H1 (cell line): ENCODE results near the gene DNAJB6. TPM values are rescaled to one million over a fixed set of nuclear protein-coding genes. Genes with fewer than 3 reads are reported as not detected.

ENCODE experiments used
- CTCF ChIA-PET: fragments of 300-600 bp; sonication (Branson Sonifier 250); formaldehyde crosslinking; loops from one replicate; lab custom pipeline; 2021; ENCODE audit not compliant: partially characterized antibody; lab: Charles Lee
- POLR2A ChIA-PET: fragments of 300-600 bp; sonication (Branson Sonifier 250); formaldehyde crosslinking; loops from one replicate; lab custom pipeline; 2021; ENCODE audit warnings: inconsistent platforms; ENCODE audit not compliant: partially characterized antibody; lab: Charles Lee
- DNase-seq, 2 experiments: peaks; one replicate each; pipeline versions ENCODE4 v3.0.0 to v3.0.0-alpha.2; 2010 to 2022; ENCODE audit warnings: low spot score in 2 of 2, low read depth in 1 of 2, mixed read lengths in 1 of 2
- FAIRE-seq: peaks from 2 replicates; lab custom pipeline; 2011; peaks lifted over from hg19 to GRCh38; lab: Jason Lieb, UNC
- H2AFZ ChIP-seq: 2 replicates; pipeline ENCODE4 v1.8.1; 2012; ENCODE audit warnings: low read length, inconsistent platforms
- H2AK5ac ChIP-seq: 2 replicates; pipeline ENCODE4 v1.6.1; 2013; ENCODE audit warnings: low read depth, low read length
- H2BK120ac ChIP-seq: replicated peaks from 2 replicates; pipeline ENCODE3; 2013; ENCODE audit warnings: low read depth, low read length, inconsistent platforms
- H2BK12ac ChIP-seq: 2 replicates; pipeline ENCODE4 v1.6.1; 2013; ENCODE audit warnings: low read depth, low read length
- H2BK15ac ChIP-seq: 2 replicates; pipeline ENCODE4 v1.6.1; 2013; ENCODE audit warnings: low read length
- H2BK20ac ChIP-seq: 2 replicates; pipeline ENCODE4 v1.6.1; 2013; ENCODE audit warnings: low read length
- H2BK5ac ChIP-seq: 2 replicates; pipeline ENCODE4 v1.6.1; 2013; ENCODE audit warnings: low read depth, low read length
- H3K14ac ChIP-seq: 2 replicates; pipeline ENCODE4 v1.6.1; 2013; ENCODE audit warnings: inconsistent platforms; ENCODE audit not compliant: insufficient read length
- H3K18ac ChIP-seq: 2 replicates; pipeline ENCODE4 v1.6.1; 2013; ENCODE audit warnings: low read length; ENCODE audit errors: extremely low read depth
- H3K23ac ChIP-seq: 2 replicates; pipeline ENCODE4 v1.6.1; 2013; ENCODE audit warnings: inconsistent platforms; ENCODE audit not compliant: insufficient read length
- H3K23me2 ChIP-seq: 2 replicates; pipeline ENCODE4 v1.6.1; 2013; ENCODE audit warnings: low read depth, low read length
- H3K27ac ChIP-seq: 2 replicates; pipeline ENCODE4 v1.6.1; 2011; ENCODE audit warnings: low read depth, low read length, inconsistent platforms
- H3K27me3 ChIP-seq, 4 experiments: replicated peaks in 1 of 4; 1 replicate in 1 of 4; 2 replicates in 3 of 4; pipeline versions ENCODE4 v1.6.1 to v1.8.1; 2011 to 2013; ENCODE audit warnings: low read length in 3 of 4, mild to moderate bottlenecking in 3 of 4, inconsistent platforms in 2 of 4, mixed read lengths in 2 of 4, moderate library complexity in 1 of 4; ENCODE audit not compliant: control insufficient read depth in 3 of 4, insufficient read depth in 3 of 4; ENCODE audit errors: extremely low read depth in 1 of 4
- H3K36me3 ChIP-seq, 4 experiments: 2 replicates each; pipeline versions ENCODE4 v1.6.1 to v1.8.1; 2011 to 2013; ENCODE audit warnings: mild to moderate bottlenecking in 4 of 4, low read length in 3 of 4, moderate library complexity in 2 of 4, control low read depth in 1 of 4, inconsistent platforms in 1 of 4; ENCODE audit not compliant: insufficient read depth in 4 of 4, control insufficient read depth in 2 of 4
- H3K4ac ChIP-seq: replicated peaks from 2 replicates; pipeline ENCODE3; 2013; ENCODE audit warnings: low read length, low read depth, mixed read lengths, inconsistent platforms; ENCODE audit not compliant: insufficient read length
- H3K4me1 ChIP-seq, 4 experiments: replicated peaks in 1 of 4; 1 replicate in 1 of 4; 2 replicates in 3 of 4; pipeline versions ENCODE4 v1.6.1 to v1.8.1; 2011 to 2013; ENCODE audit warnings: low read length in 3 of 4, inconsistent platforms in 2 of 4, mixed read lengths in 1 of 4; ENCODE audit not compliant: insufficient read depth in 4 of 4, control insufficient read depth in 3 of 4
- H3K4me2 ChIP-seq, 2 experiments: 2 replicates each; pipeline versions ENCODE4 v1.6.1 to v1.8.1; 2011 to 2013; ENCODE audit warnings: low read depth in 2 of 2, low read length in 2 of 2, control low read depth in 1 of 2, inconsistent platforms in 1 of 2, mild to moderate bottlenecking in 1 of 2; ENCODE audit not compliant: insufficient read depth in 1 of 2
- H3K4me3 ChIP-seq, 4 experiments: fragments of 200-600, 300-600 bp in 1 of 4; sonication (generic), shearing (Covaris generic), sonication (Bioruptor Twin) in 1 of 4; 2 replicates each; pipeline versions ENCODE4 v1.5.1 to v1.8.1; 2011 to 2016; ENCODE audit warnings: low read length in 4 of 4, low read depth in 3 of 4, control low read depth in 2 of 4, inconsistent platforms in 2 of 4, mild to moderate bottlenecking in 2 of 4, mixed read lengths in 1 of 4, moderate library complexity in 1 of 4; ENCODE audit not compliant: insufficient read depth in 2 of 4; ENCODE audit errors: extremely low read depth in 1 of 4
- H3K56ac ChIP-seq: replicated peaks from 2 replicates; pipeline ENCODE3; 2013; ENCODE audit warnings: low read depth, mild to moderate bottlenecking, mixed read lengths, low read length, inconsistent platforms; ENCODE audit not compliant: insufficient read length
- H3K79me1 ChIP-seq: 2 replicates; pipeline ENCODE4 v1.6.1; 2013; ENCODE audit warnings: low read depth, low read length, control low read depth
- H3K79me2 ChIP-seq, 2 experiments: 2 replicates each; pipeline versions ENCODE4 v1.6.1 to v1.8.1; 2012 to 2013; ENCODE audit warnings: low read length in 2 of 2, mild to moderate bottlenecking in 2 of 2, inconsistent platforms in 1 of 2; ENCODE audit not compliant: insufficient read depth in 2 of 2, control insufficient read depth in 1 of 2
- H3K9ac ChIP-seq, 4 experiments: replicated peaks in 1 of 4; 1 replicate in 1 of 4; 2 replicates in 3 of 4; pipeline versions ENCODE4 v1.6.1 to v1.8.1; 2011 to 2013; ENCODE audit warnings: low read depth in 3 of 4, low read length in 3 of 4, control low read depth in 2 of 4, mild to moderate bottlenecking in 2 of 4, moderate library complexity in 2 of 4, inconsistent platforms in 1 of 4; ENCODE audit errors: extremely low read depth in 1 of 4
- H3K9me3 ChIP-seq, 2 experiments: 2 replicates each; pipeline versions ENCODE4 v1.6.1 to v1.8.1; 2012 to 2013; ENCODE audit warnings: mild to moderate bottlenecking in 2 of 2, moderate library complexity in 2 of 2, control low read depth in 1 of 2, inconsistent platforms in 1 of 2, low read depth in 1 of 2, low read length in 1 of 2, mixed read lengths in 1 of 2; ENCODE audit not compliant: insufficient read depth in 2 of 2
- H4K20me1 ChIP-seq, 2 experiments: replicated peaks in 1 of 2; 2 replicates each; pipeline versions ENCODE3 to v1.8.1; 2011 to 2013; ENCODE audit warnings: inconsistent platforms in 2 of 2, low read length in 2 of 2, mild to moderate bottlenecking in 1 of 2; ENCODE audit not compliant: insufficient read depth in 2 of 2, control insufficient read depth in 1 of 2
- H4K5ac ChIP-seq: 2 replicates; pipeline ENCODE4 v1.6.1; 2013; ENCODE audit warnings: low read length, low read depth, mixed read lengths, inconsistent platforms; ENCODE audit not compliant: insufficient read length
- H4K8ac ChIP-seq: 2 replicates; pipeline ENCODE4 v1.8.0; 2013; ENCODE audit warnings: mild to moderate bottlenecking, moderate library complexity, low read length, inconsistent platforms; ENCODE audit not compliant: insufficient read depth; ENCODE audit errors: extremely low read depth
- H4K91ac ChIP-seq: replicated peaks from 2 replicates; pipeline ENCODE3; 2013; ENCODE audit warnings: low read length, mixed read lengths, inconsistent platforms; ENCODE audit not compliant: insufficient read length
- CTBP2 ChIP-seq: IDR thresholded peaks from 2 replicates; pipeline ENCODE4 v1.7.0; 2011; ENCODE audit warnings: borderline replicate concordance, mild to moderate bottlenecking, moderate library complexity, mixed read lengths, low read length; ENCODE audit not compliant: insufficient read depth, insufficient read length
- CTCF ChIP-seq, 3 experiments: IDR thresholded peaks; 1 replicate in 2 of 3; 2 replicates in 1 of 3; pipeline versions ENCODE4 v1.5.1 to v1.6.1; 2011; ENCODE audit warnings: low read length in 3 of 3, mild to moderate bottlenecking in 3 of 3, inconsistent platforms in 2 of 3, low read depth in 1 of 3, moderate library complexity in 1 of 3; ENCODE audit not compliant: insufficient read depth in 1 of 3; ENCODE audit errors: control extremely low read depth in 1 of 3
- GTF2F1 ChIP-seq: IDR thresholded peaks from 2 replicates; pipeline ENCODE4 v1.6.1; 2012; ENCODE audit warnings: low read depth, low read length, improper control_type of control experiment, borderline replicate concordance
- KDM4A ChIP-seq: IDR thresholded peaks from one replicate; pipeline ENCODE4 v1.7.1; 2012; ENCODE audit warnings: low read depth, mild to moderate bottlenecking, moderate library complexity, low read length, inconsistent platforms; ENCODE audit not compliant: severe bottlenecking
- RFX5 ChIP-seq: IDR thresholded peaks from 2 replicates; pipeline ENCODE4 v1.6.1; 2011; ENCODE audit warnings: low read depth, low read length, improper control_type of control experiment, borderline replicate concordance
- SP1 ChIP-seq: IDR thresholded peaks from 2 replicates; pipeline ENCODE4 v1.6.1; 2011; ENCODE audit warnings: low read depth, low read length
- SP2 ChIP-seq: IDR thresholded peaks from 2 replicates; pipeline ENCODE4 v1.6.1; 2012; ENCODE audit warnings: mild to moderate bottlenecking, low read length, inconsistent platforms
- SP4 ChIP-seq: IDR thresholded peaks from 2 replicates; pipeline ENCODE4 v1.6.1; 2012; ENCODE audit warnings: low read length, inconsistent platforms
- YY1 ChIP-seq: IDR thresholded peaks from 2 replicates; pipeline ENCODE4 v1.6.1; 2011; ENCODE audit warnings: low read depth, mild to moderate bottlenecking, low read length
- ZNF274 ChIP-seq: IDR thresholded peaks from 2 replicates; pipeline ENCODE4 v1.7.0; 2012; ENCODE audit warnings: low read length, borderline replicate concordance; ENCODE audit errors: extremely low read depth
- WGBS, 2 experiments: shearing (Covaris generic) in 1 of 2; methylation state at CpG; one replicate each; pipeline versions ENCODE4 v1.1.6 to v1.1.7; 2013 to 2015; ENCODE audit warnings: low lambda C conversion rate in 2 of 2, mixed read lengths in 2 of 2, inconsistent platforms in 1 of 2, low coverage in 1 of 2, missing lambda C conversion rate in 1 of 2; ENCODE audit not compliant: insufficient replicate concordance in 2 of 2, insufficient coverage in 1 of 2, insufficient read length in 1 of 2; ENCODE audit errors: extremely low coverage in 1 of 2, missing lambda C conversion rate in 1 of 2; 5-methylcytosine and 5-hydroxymethylcytosine counted together
- polyA plus RNA-seq, 7 experiments: library from polyadenylated mRNA; depleted of rRNA in 3 of 7; stranded (reverse) in 5 of 7; unstranded in 2 of 7; fragments of >200 nt in 5 of 7; fragments of 200-250 nt in 2 of 7; gene quantifications; 1 replicate in 5 of 7; 2 replicates in 1 of 7; 4 replicates in 1 of 7; pipeline versions ENCODE4 v1.2.1 to v1.2.3, GENCODE V29; 2011 to 2013; ENCODE audit warnings: missing spikeins in 2 of 7, mixed read lengths in 2 of 7
- total RNA-seq: library from RNA; stranded (reverse); fragmentation: NEBNext Ultra II Directional; extraction: Animal tissue kit (Norgen Biotek cat#: 25700); gene quantifications from 2 replicates; pipeline ENCODE4 v1.2.1, GENCODE V29; 2021
- TF ChIP-seq, protein P1 (sequence below): IDR thresholded peaks from 2 replicates; pipeline ENCODE4 v1.6.1; 2012; ENCODE audit warnings: inconsistent platforms

The DNAJB6 gene
- total and polyA plus RNA-seq, 2 of the 8 experiments (the other 6 are each of a cell fraction or from before 2014, with no cell fraction given) = 166 to 295 TPM

- peak overlapping the region in 1 of 4 experiments; percentile 40; a peak in 2 of 7 replicates for H3K9ac ChIP-seq
- CTCF ChIA-PET = interaction anchor here (1.0 to 3.1 kb wide), 4 partner anchors 9 to 75 kb away, joined by 3 to 23 read pairs (median 4); partner anchors contain the start of gene DNAJB6
- H3K79me2 ChIP-seq = peaks cover 94 to 100% of the 10 kb centered on the region in 2 experiments
- FAIRE-seq = no peak
- H3K4ac ChIP-seq = no peak overlapping the region
- peaks cover 2 to 25% (median 9%) of the 10 kb centered on the region in 4 experiments; a peak in 5 of 7 replicates for H3K4me1 ChIP-seq
- H3K4me2 ChIP-seq = peak overlapping the region in 1 of 2 experiments; percentile 34; a peak in 2 of 4 replicates
- H3K14ac ChIP-seq = no peak overlapping the region
- no peak overlapping the region for H3K23ac ChIP-seq
- no peak overlapping the region for H2AFZ ChIP-seq
- no peak for TF ChIP-seq RFX5
- no peak for TF ChIP-seq SP4
- TF ChIP-seq CTCF (IDR thresholded peaks at IDR 0.05; ENCODE audit: control extremely low read depth in 1 of 3, insufficient read depth in 1 of 3, low read depth in 1 of 3, low read length in 3 of 3) = no peak
- TF ChIP-seq YY1 = no peak
- TF ChIP-seq GTF2F1 = no peak
- TF ChIP-seq SP1 = no peak
- TF ChIP-seq, protein P1, sequence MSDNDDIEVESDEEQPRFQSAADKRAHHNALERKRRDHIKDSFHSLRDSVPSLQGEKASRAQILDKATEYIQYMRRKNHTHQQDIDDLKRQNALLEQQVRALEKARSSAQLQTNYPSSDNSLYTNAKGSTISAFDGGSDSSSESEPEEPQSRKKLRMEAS = no peak
- no peak for TF ChIP-seq KDM4A
- no peak for TF ChIP-seq SP2
- TF ChIP-seq CTBP2 = no peak
- TF ChIP-seq ZNF274 = no peak
- TF ChIP-seq, all 59 proteins: peak for 0
- Histone ChIP-seq H2BK5ac (peak overlapping the region; percentile 26; the same call in 1 of the 2 replicates), H2BK12ac (no peak overlapping the region), H2BK15ac (no peak overlapping the region), H2BK20ac (no peak overlapping the region), H3K23me2 (no peaks in the 10 kb centered on the region; the same call in 1 of the 2 replicates), H2BK120ac (no peak overlapping the region), H3K9me3 (no peaks in the 10 kb centered on the region), H4K8ac (no peak overlapping the region), H3K56ac (no peak overlapping the region), H3K4me3 (no peak overlapping the region), H4K20me1 (peaks cover 50 to 58% of the 10 kb centered on the region in 2 experiments), H2AK5ac (no peak overlapping the region), H3K36me3 (peaks cover 0 to 4% (median 0%) of the 10 kb centered on the region in 4 experiments; a peak in 1 of 8 replicates), H4K5ac (no peak overlapping the region), H4K91ac (no peak overlapping the region), H3K27me3 (no peaks in the 10 kb centered on the region), H3K79me1 (0 out of 2 replicates have a peak, but pooled peaks cover 2% of the 10 kb centered on the region), H3K27ac (no peak overlapping the region), H3K18ac (no peak overlapping the region)
- 85% methylated on average over 11 of the region's 11 CpGs; no CpG with 5 or more reads in 1 of the 2 experiments for WGBS, 2 experiments
- POLR2A ChIA-PET = interaction anchor here (5.4 kb wide), 1 partner anchor 10 kb away, joined by 36 read pairs; no protein-coding TSS in a partner anchor
- DNase-seq = no peak
These were observed 11.7 kb downstream of the DNAJB6 start for GRCh38 chr7:157348548-157348947.
